HG02885 (cell line): ENCODE data around the gene CTAG2.
"Not testable (repeated sequence)": the region's sequence is repeated elsewhere in the genome, so short reads cannot be mapped to it uniquely, and the experiment has no call there.

Experiments used
- ATAC-seq: cut with Tn5 transposase; IDR thresholded peaks from one replicate; pipeline ENCODE4 v1.9.1; 2021; ENCODE audit warnings: mild to moderate bottlenecking; ENCODE audit not compliant: unreplicated experiment, poor library complexity

The CTAG2 gene

DNA sequence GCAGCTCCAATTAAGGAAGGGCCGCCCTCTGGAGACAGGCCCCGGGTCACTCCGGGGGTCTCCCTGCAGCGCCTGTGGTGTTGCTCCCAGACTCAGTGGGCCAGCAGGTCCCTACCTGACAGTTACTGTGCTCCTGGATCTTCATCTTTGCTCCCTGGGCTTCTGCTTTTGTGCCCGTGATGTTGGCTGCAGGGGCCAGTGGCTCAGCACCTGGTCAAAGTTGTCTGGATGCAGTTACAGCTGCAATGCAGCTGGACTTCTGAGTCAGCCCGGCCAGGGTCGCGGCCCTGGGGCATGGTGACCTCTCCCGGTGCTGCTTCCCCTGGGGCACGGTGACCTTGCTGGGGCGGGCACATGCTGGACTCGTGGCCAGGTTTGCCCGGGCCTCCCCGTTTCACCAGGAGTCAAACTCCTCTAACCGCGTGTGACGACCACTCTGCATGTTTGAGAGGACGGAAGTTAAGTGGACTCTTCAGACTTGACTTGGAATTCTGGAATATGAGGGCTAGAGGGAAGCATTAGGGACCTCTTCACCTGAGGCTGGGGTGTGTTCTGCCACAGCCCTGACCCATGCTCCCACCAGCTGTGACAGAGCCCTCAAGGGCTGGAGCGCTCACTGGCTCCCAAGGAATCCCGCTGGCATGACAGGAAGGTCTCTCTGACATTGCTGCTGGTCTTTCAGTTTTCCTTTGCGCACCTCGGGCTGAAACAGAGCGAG, 3.7 kb downstream of the CTAG2 start:
- no peak for ATAC-seq

DNA sequence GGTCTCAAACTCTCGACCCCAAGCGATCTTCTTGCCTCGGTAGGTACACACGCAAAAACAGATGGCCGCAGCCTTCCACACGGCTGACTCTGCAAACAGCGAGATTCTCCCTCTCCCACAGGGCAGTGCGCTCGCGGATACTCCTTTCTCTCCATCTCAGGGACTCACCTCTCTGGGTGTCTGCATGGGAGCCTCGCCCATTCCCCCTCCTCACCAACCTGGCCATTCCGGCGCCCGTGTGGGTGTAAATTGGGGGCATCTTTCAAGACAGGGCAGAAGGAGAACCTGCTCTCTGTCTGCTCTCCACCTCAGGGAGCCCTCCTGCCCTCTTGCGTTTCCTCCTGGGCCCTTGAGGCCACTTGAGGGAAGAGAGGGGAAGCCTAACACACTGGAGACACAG, 4.4 kb downstream of the CTAG2 start:
- ATAC-seq = no peak

- ATAC-seq = not testable (repeated sequence)
Observed at GRCh38 chrX:154645745-154646378, 7.5 kb downstream of the CTAG2 start.

- not testable (repeated sequence) for ATAC-seq
Observed at GRCh38 chrX:154643708-154644107, 9.7 kb downstream of the CTAG2 start.

DNA sequence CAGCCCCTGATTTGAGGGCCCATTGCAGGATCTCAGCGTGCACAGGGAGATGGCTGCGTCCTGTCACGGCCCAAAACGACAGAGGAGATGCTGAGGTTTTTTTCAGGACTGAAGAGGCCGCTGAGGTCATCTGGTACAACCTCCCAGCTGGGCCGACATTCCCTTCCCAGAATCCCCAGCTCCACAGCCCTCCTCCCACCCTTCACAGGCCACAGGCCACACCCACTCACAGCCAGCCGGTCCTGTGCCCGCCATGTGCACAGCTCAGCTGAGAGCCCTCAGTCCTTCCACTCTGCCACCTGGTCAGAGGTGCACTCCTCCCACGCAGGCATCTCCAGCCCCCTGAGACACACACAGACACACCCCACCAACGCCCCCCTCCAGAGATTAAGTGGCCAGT, 11.6 kb downstream of the CTAG2 start:
- ATAC-seq = not testable (repeated sequence)

- ATAC-seq = not testable (repeated sequence)
Observed at GRCh38 chrX:154633661-154634060, 19.7 kb downstream of the CTAG2 start.

DNA sequence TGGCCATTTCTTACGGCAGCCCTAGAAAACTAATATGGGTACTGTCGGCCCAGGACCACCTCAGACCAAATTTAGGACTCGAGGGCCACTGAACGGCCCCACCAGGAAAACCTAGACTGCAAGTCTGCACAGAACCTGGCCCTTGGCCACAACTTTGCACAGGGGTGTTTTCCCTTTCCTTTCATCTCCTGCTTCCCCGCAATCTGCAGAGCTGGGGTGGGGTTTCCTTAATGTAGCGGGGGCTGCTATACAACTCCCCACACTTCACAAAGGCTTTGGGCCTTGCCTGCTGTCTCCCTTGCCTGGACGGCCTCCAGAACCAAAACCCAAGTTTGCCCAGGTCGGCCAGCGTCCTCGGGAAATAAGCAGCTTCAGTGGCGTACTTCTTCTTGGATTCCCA, 22.4 kb downstream of the CTAG2 start:
- ATAC-seq = not testable (repeated sequence)

- not testable (repeated sequence) for ATAC-seq
Observed at GRCh38 chrX:154628960-154629359, 24.4 kb downstream of the CTAG2 start.

GRCh38 chrX:154620767-154621414, 32.5 kb downstream of the CTAG2 start:
- not testable (repeated sequence) for ATAC-seq

- not testable (repeated sequence) for ATAC-seq
Observed at GRCh38 chrX:154619182-154619581, 34.2 kb downstream of the CTAG2 start, which contains the start of gene CTAG1B. TSS of gene CTAG1B (minus strand) at chrX:154619282. CDS start at chrX:154619218, 64 bp downstream.

DNA sequence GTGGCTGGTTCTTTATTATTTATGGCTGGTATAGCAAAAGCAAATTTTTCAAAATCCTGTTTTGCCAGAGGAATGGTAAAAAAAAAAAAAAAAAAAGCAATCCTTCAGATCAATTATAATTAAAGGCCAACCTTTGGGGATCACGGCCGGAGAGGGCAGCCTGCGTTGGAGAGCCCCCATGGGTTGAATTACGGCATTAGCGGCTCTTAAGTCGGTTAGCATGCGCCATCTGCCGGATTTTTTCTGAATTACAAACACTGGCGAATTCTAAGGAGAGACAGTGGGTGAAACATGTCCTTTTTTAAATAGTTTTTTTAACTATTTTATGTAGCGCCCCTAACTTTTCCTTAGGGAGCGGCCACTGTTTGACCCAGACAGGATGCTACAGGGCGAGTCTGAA, 39.8 kb downstream of the CTAG2 start:
- not testable (repeated sequence) for ATAC-seq

GRCh38 chrX:154611146-154611545, 42.2 kb downstream of the CTAG2 start:
- ATAC-seq = not testable (repeated sequence)

DNA sequence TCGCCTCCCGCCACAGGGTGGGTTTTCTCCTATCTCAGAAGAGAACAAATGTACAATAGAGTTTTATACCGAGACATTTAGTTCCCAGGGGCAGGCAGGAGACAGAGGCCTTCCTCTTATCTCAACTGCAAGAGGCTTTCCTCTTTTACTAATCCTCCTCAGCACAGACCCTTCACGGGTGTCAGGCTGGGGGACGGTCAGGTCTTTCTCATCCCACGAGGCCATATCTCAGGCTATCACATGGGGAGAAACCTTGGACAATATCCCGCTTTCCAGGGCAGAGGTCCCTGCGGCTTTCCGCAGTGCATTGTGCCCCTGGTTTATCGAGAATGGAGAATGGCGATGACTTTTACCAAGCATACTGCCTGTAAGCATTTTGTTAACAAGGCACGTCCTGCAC, 44.6 kb downstream of the CTAG2 start:
- not testable (repeated sequence) for ATAC-seq

DNA sequence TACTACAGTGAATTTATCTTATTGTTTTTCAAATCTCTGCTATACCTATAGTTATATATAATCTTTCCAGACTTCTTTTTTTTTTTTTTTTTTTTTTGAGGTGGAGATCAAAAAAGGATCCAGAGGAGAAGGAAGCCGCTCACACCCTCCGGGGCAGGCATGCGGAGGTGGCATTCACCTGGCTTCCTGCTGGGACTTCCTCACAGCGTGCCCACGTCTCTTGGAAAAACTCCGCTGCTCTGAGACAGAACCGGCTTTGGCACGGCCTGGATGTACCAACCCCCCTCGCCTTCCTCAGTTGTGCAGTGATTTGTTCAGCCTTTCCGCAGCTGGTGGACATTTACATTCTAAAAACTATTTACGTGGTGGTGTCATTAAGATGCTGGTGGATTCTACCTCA, 45.4 kb downstream of the CTAG2 start:
- ATAC-seq = not testable (repeated sequence)

- no peak for ATAC-seq
Observed at GRCh38 chrX:154607370-154607769, 46.0 kb downstream of the CTAG2 start.

DNA sequence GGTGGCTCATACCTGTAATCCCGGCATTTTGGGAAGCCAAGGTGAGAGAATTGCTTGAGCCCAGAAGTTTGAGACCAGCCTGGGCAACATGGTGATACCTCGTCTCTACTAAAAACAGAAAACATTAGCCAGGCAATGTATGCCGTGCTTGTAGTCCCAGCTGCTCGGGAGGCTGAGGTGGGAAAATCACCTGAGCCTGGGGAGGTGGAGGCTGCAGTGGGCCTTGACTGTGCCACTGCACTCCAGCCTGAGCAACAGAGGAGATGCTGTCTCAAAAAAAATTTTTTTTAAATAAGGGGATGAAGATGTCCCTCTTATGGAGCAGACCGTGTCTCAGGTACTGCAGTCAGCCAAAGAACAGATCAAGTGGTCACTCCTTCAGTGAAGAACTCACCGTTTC, 47.8 kb downstream of the CTAG2 start:
- ATAC-seq = no peak

- ATAC-seq = no peak
Observed at GRCh38 chrX:154603438-154604430, 49.6 kb downstream of the CTAG2 start.

DNA sequence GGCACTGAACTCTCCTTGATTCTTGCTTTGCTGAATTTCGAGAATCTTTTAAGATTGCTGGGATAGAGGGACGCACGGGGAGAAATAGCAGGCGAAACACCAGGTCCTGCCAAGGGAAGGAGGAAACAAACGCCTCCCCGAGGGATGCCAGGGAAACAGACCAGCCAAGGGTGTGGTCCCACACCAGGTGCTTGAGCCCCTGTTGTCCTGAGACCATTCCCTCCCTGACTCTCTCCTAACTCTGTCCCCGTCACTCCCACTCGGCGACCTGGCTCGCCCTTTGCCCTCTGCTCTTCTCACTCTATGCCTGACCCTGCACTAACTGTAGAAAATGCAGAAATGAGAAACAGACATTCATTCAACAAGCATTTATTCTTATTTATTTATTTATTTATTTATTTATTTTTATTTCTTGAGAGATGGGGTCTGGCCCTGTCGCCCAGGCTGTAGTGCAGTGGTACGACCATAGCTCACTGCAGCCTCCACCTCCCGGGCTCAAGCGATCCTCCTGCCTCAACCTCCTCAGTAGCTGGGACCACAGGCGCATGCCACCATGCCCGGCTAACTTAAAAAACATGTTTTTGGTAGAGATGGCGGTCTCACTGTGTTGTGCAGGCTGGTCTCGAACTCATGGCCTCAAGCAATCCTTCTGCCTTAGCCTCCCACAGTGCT, 50.5 kb downstream of the CTAG2 start:
- ATAC-seq = no peak

GRCh38 chrX:154602226-154602625, 51.2 kb downstream of the CTAG2 start:
- no peak for ATAC-seq
